ENCODE measurements around the gene PHF21A. TPM values are rescaled to one million over a fixed set of nuclear protein-coding genes. Genes with fewer than 3 reads are reported as not detected.

Gene PHF21A
- total RNA-seq, 4 donors from 2014 or later, result 16.1 to 73.0 (median 22.1) TPM

DNA sequence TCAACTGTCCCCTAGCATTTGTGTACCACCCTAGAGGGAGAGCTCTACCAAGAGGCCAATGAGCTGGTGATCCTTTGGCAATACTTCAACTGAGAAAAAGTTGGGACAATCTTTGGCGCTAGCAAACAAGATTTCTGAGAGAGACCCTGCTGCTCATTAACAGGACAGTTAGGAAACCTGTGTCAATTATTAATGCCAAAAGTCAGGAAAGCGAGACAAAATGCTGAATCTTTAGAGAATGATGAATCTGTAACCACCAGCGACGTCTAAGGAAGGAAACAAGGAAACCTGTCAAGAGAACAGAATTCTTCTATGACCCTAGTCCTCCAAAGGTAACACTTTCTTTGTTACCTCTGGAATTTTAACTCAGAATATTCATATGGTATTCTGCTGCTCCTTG is 178.9 kb downstream of the PHF21A start:
- DNase-seq (ENCODE audit: low spot score) (no peak), ATAC-seq (ENCODE audit: low FRiP score) (no peak)
- TF ChIP-seq, protein P1, sequence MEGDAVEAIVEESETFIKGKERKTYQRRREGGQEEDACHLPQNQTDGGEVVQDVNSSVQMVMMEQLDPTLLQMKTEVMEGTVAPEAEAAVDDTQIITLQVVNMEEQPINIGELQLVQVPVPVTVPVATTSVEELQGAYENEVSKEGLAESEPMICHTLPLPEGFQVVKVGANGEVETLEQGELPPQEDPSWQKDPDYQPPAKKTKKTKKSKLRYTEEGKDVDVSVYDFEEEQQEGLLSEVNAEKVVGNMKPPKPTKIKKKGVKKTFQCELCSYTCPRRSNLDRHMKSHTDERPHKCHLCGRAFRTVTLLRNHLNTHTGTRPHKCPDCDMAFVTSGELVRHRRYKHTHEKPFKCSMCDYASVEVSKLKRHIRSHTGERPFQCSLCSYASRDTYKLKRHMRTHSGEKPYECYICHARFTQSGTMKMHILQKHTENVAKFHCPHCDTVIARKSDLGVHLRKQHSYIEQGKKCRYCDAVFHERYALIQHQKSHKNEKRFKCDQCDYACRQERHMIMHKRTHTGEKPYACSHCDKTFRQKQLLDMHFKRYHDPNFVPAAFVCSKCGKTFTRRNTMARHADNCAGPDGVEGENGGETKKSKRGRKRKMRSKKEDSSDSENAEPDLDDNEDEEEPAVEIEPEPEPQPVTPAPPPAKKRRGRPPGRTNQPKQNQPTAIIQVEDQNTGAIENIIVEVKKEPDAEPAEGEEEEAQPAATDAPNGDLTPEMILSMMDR (IDR thresholded peaks at IDR 0.05), result no peak

- DNase-seq (ENCODE audit: low spot score) (no peak), ATAC-seq (ENCODE audit: low FRiP score) (no peak)
- TF ChIP-seq, protein P1 (IDR thresholded peaks at IDR 0.05), result no peak
Observed at GRCh38 chr11:45941285-45941684, 180.0 kb downstream of the PHF21A start.

GRCh38 chr11:45939836-45940235 is 181.4 kb downstream of the PHF21A start:
- ATAC-seq (ENCODE audit: low FRiP score) (no peak), DNase-seq (ENCODE audit: low spot score) (no peak)
- TF ChIP-seq, protein P1 (IDR thresholded peaks at IDR 0.05), result no peak

- TF ChIP-seq, protein P1 (IDR thresholded peaks at IDR 0.05), result no peak
- ATAC-seq (ENCODE audit: low FRiP score) (no peak), DNase-seq (ENCODE audit: low spot score) (no peak)
Observed at GRCh38 chr11:45937916-45938315, 183.3 kb downstream of the PHF21A start.

- ATAC-seq (ENCODE audit: low FRiP score) (no peak), DNase-seq (ENCODE audit: low spot score) (no peak)
Observed at GRCh38 chr11:45936511-45937054, 184.7 kb downstream of the PHF21A start.

DNA sequence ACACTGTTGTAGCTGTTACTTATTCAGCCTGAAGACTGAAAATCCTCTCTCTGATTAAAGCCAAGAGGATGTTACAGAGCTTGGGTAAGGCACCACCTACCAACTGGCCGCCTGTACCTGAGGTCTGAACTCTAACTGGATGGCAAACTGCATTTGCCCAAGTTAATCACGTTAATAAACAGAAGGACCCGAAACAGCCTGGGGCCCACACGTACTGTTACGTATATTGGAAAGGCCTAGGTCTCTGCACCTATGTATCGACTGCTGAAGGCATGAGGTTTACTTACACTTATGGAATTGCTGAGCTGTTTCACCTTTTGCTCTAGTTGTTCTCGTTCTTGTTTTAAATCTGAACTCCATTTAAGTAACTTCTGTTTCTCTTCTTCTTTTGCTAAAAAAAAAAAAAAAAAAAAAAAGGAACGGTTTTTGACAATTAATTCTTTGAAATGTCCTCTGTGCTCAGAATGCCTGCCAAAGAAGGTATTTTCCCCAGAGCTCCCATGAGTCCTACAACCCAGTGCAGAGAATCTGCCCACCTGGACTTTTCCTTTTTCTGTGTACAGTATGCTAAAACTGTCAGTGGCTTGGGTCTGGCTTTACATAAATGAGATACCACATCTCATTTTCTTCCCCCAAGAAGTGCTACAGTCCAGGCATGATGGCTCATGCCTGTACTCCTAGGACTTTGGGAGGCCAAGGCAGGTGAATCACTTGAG is 185.7 kb downstream of the PHF21A start:
- TF ChIP-seq, protein P1 (IDR thresholded peaks at IDR 0.05), result no peak
- ATAC-seq (ENCODE audit: low FRiP score), result no peak
- no peak for DNase-seq (ENCODE audit: low spot score)

More at GRCh38 chr11:45936511-45937054, 184.7 kb downstream of the PHF21A start:
- TF ChIP-seq, protein P1 (IDR thresholded peaks at IDR 0.05), result no peak
